Smooth muscle cell (in vitro differentiated cells): ENCODE results near the gene P3H3. TPM values are rescaled to one million over a fixed set of nuclear protein-coding genes. Genes with fewer than 3 reads are reported as not detected.
"Not testable (repeated sequence)": the region's sequence is repeated elsewhere in the genome, so short reads cannot be mapped to it uniquely, and the experiment has no call there.

Experiments used
- DNase-seq: peaks from one replicate; lab custom pipeline; 2025; ENCODE audit not compliant: unreplicated experiment; lab: John Stamatoyannopoulos, UW
- H2AFZ ChIP-seq: fragments of 200-600 bp; sonication (generic); 2 replicates; pipeline ENCODE4 v1.6.0; 2016; ENCODE audit warnings: antibody characterized with exemption, low read depth, mild to moderate bottlenecking
- H3F3A ChIP-seq: fragments of 200-600 bp; sonication (generic); 2 replicates; pipeline ENCODE4 v1.6.0; 2017; ENCODE audit warnings: antibody characterized with exemption, low read depth
- H3K27ac ChIP-seq: fragments of 200-600 bp; sonication (generic); 2 replicates; pipeline ENCODE4 v1.5.1; 2016; ENCODE audit warnings: low read depth, mild to moderate bottlenecking
- H3K27me3 ChIP-seq: fragments of 200-600 bp; sonication (generic); 2 replicates; pipeline ENCODE4 v1.6.1; 2016; ENCODE audit warnings: low read depth, mild to moderate bottlenecking
- H3K36me3 ChIP-seq: fragments of 200-600 bp; sonication (generic); 2 replicates; pipeline ENCODE4 v1.5.1; 2016; ENCODE audit warnings: low read depth
- H3K4me1 ChIP-seq: fragments of 200-600 bp; sonication (generic); 2 replicates; pipeline ENCODE4 v1.5.1; 2016; ENCODE audit warnings: low read depth
- H3K4me2 ChIP-seq: fragments of 200-600 bp; sonication (generic); 2 replicates; pipeline ENCODE4 v1.6.0; 2016; ENCODE audit warnings: mild to moderate bottlenecking
- H3K4me3 ChIP-seq: fragments of 200-600 bp; sonication (generic); 2 replicates; pipeline ENCODE4 v1.5.1; 2016; ENCODE audit warnings: mild to moderate bottlenecking
- H3K79me2 ChIP-seq: fragments of 200-600 bp; sonication (generic); 2 replicates; pipeline ENCODE4 v1.6.0; 2016; ENCODE audit warnings: low read depth, mild to moderate bottlenecking
- H3K9ac ChIP-seq: fragments of 200-600 bp; sonication (generic); 2 replicates; pipeline ENCODE4 v1.6.0; 2016; ENCODE audit warnings: low read depth
- H3K9me3 ChIP-seq: fragments of 200-600 bp; sonication (generic); replicated peaks from 2 replicates; pipeline ENCODE4 v1.5.1; 2016; ENCODE audit warnings: low read depth
- H4K20me1 ChIP-seq: fragments of 200-600 bp; sonication (generic); 2 replicates; pipeline ENCODE4 v1.6.0; 2016; ENCODE audit warnings: low read depth
- WGBS: methylation state at CpG from one replicate; pipeline ENCODE4 v1.1.7; 2016; ENCODE audit warnings: low lambda C conversion rate; 5-methylcytosine and 5-hydroxymethylcytosine counted together
- polyA plus RNA-seq: library from polyadenylated mRNA; unstranded; fragments of >200 nt; fragmentation: Nextera tagmentation; extraction: Ambion mirVana; gene quantifications from 2 replicates; pipeline ENCODE4 v1.2.1, GENCODE V29; 2016
- total RNA-seq: library from RNA; depleted of rRNA; stranded (reverse); fragments of >200 nt; gene quantifications from 2 replicates; pipeline ENCODE4 v1.2.3, GENCODE V29; 2014
- TF ChIP-seq, protein P1 (sequence below): fragments of 200-600 bp; sonication (generic); IDR thresholded peaks from 2 replicates; pipeline ENCODE4 v1.5.1; 2017; ENCODE audit warnings: borderline replicate concordance, mild to moderate bottlenecking, antibody characterized with exemption; ENCODE audit not compliant: insufficient read depth, poor library complexity, severe bottlenecking

The P3H3 gene
- total and polyA plus RNA-seq, 2 experiments from 2014 or later = 42.8 to 108 TPM

DNA sequence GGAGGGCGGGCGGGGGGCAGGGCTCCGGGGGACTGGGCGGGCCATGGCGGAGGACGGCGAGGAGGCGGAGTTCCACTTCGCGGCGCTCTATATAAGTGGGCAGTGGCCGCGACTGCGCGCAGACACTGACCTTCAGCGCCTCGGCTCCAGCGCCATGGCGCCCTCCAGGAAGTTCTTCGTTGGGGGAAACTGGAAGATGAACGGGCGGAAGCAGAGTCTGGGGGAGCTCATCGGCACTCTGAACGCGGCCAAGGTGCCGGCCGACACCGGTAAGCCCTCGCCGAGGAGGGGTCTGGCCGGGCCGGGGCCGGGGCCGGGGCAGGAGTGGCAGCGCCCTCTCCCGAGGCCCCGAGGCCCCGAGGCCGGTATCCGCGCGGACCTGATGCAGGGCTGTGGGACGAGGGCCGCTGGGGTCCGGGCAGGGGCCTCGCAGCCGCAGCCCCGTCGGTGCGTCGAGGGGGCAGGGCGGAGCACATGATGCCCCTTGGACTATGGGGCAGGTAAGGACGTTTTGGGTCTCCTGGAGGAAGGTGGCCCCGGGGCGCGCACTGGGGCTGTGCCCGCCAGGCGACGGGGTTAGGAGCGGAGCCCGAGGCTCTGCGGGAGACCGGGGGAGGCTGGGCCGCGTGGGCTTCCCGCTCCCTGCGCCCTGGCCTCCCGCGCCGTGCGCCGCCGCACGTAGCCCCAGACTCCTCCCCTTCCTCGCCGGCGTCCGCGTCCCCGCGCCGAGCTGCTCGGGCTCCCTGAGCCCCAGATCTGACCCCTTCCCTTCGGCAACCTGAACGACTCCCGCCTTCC is 39.4 kb downstream of the P3H3 start, which contains the start of gene TPI1:
Gene TPI1, plus strand, starts transcription at position 119 of the 798 bp plus-strand sequence. Its CDS starts 36 bp downstream, at position 155.
- peak within 1 kb of the TSS; percentile 97 for H3K4me2 ChIP-seq
- peaks cover 8% of the 10 kb centered on the region for H3K4me1 ChIP-seq
- H4K20me1 ChIP-seq = peaks cover 47% of the 10 kb centered on the region
- TF ChIP-seq, protein P1, sequence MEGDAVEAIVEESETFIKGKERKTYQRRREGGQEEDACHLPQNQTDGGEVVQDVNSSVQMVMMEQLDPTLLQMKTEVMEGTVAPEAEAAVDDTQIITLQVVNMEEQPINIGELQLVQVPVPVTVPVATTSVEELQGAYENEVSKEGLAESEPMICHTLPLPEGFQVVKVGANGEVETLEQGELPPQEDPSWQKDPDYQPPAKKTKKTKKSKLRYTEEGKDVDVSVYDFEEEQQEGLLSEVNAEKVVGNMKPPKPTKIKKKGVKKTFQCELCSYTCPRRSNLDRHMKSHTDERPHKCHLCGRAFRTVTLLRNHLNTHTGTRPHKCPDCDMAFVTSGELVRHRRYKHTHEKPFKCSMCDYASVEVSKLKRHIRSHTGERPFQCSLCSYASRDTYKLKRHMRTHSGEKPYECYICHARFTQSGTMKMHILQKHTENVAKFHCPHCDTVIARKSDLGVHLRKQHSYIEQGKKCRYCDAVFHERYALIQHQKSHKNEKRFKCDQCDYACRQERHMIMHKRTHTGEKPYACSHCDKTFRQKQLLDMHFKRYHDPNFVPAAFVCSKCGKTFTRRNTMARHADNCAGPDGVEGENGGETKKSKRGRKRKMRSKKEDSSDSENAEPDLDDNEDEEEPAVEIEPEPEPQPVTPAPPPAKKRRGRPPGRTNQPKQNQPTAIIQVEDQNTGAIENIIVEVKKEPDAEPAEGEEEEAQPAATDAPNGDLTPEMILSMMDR = peak; percentile 12
- 2% methylated on average over 59 of the region's 86 CpGs for WGBS
- DNase-seq = peak; percentile 68
- peaks cover 20% of the 10 kb centered on the region for H3K79me2 ChIP-seq
- H3F3A ChIP-seq = peaks cover 58% of the 10 kb centered on the region
- H3K27me3 ChIP-seq = no peaks in the 10 kb centered on the region
- peak within 1 kb of the TSS; percentile 99 for H3K4me3 ChIP-seq
- H3K9me3 ChIP-seq = no peaks in the 10 kb centered on the region
- peak within 1 kb of the TSS; percentile 72 for H2AFZ ChIP-seq
- H3K27ac ChIP-seq = peak within 1 kb of the TSS; percentile 76
- H3K36me3 ChIP-seq = no peaks in the 10 kb centered on the region
- H3K9ac ChIP-seq = peak within 1 kb of the TSS; percentile 94

DNA sequence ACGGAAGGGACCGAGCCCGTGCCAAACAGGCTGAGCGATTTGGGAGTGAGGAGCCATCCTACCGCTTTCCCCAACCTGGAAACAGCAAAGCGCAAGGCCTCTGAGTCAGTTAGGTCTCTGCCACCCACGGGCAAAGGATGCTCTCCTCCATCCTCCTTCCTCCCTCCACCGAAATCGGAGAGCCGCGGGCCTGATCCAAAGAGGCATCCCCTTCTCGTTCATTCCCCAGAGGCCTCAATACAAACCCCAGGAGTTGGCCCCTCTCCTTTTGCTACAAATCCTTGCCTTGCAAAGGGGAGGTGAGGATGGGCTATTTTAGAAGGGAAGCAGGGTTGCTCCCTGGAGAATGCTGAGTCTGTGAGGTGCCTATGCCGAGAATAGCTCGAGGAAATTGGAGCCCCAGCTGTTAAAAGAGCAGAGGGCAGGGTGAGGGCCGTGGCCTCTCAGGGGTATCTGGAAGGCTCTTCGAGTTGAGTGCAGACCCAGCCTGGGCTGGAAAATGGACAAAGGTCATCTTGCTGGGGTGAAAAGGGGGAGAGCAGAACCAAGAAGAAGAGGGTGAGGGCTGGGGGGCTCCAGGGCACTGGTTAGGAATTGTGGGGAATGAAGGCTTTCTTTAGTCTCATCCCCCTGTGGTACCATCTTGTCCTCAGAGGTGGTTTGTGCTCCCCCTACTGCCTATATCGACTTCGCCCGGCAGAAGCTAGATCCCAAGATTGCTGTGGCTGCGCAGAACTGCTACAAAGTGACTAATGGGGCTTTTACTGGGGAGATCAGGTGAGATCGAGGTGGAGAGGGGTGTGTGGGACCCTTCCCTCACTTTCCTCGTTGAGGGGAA is 40.2 kb downstream of the P3H3 start:
- DNase-seq = no peak
- H3K4me3 ChIP-seq = peak overlapping the region; percentile 99
- H3K4me2 ChIP-seq = peak overlapping the region; percentile 97
- no peaks in the 10 kb centered on the region for H3K9me3 ChIP-seq
- H3K79me2 ChIP-seq = peaks cover 20% of the 10 kb centered on the region
- TF ChIP-seq, protein P1 = no peak
- no peaks in the 10 kb centered on the region for H3K36me3 ChIP-seq
- peaks cover 47% of the 10 kb centered on the region for H4K20me1 ChIP-seq
- H3K4me1 ChIP-seq = peaks cover 8% of the 10 kb centered on the region
- H2AFZ ChIP-seq = no peak overlapping the region
- no peaks in the 10 kb centered on the region for H3K27me3 ChIP-seq
- peak overlapping the region; percentile 94 for H3K9ac ChIP-seq
- peaks cover 53% of the 10 kb centered on the region for H3F3A ChIP-seq
- H3K27ac ChIP-seq = peak overlapping the region; percentile 76
- 5% methylated on average over 22 of the region's 22 CpGs for WGBS

DNA sequence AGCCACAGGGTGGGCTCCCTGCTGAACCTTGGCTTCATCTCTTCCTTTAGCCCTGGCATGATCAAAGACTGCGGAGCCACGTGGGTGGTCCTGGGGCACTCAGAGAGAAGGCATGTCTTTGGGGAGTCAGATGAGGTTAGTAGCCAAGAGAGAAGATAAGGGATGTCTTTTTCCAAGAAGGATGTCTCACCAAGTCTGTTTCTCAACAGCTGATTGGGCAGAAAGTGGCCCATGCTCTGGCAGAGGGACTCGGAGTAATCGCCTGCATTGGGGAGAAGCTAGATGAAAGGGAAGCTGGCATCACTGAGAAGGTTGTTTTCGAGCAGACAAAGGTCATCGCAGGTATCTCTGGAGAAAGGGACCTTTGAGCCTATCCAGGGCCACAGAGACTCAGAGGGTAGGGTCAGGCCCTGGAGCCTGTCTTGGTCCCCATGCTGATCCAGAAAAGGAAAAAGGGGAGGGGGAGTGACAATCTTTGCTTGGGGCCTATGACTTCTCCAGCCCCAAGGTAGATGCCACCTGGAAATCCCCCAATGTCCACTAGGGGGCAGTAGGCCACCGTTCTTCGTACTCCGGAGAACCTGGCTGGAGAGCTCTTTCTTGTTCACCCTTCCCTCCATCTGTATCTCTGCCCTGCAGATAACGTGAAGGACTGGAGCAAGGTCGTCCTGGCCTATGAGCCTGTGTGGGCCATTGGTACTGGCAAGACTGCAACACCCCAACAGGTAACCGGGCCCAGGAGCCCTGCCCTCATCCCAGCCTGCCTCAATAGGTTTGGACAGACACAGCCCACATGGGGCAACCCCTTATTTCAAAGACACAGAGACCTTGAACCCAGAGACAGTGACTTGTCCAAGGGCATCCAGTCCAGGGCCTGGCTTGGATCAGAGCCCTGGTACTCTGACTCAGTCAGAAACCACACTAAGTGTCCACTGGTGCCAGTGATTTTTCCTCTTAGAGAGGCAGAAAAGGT is 41.1 kb downstream of the P3H3 start:
- H3K27me3 ChIP-seq = no peaks in the 10 kb centered on the region
- H3K4me1 ChIP-seq = peaks cover 8% of the 10 kb centered on the region
- peak; percentile 19 for DNase-seq
- WGBS = 44% methylated on average over 12 of the region's 12 CpGs
- H3K9me3 ChIP-seq = no peaks in the 10 kb centered on the region
- TF ChIP-seq, protein P1 = peak; percentile 93
- peak overlapping the region; percentile 76 for H3K27ac ChIP-seq
- no peak overlapping the region for H2AFZ ChIP-seq
- H3K4me2 ChIP-seq = peak overlapping the region; percentile 97
- no peaks in the 10 kb centered on the region for H3K36me3 ChIP-seq
- peaks cover 47% of the 10 kb centered on the region for H4K20me1 ChIP-seq
- H3K9ac ChIP-seq = no peak overlapping the region
- peaks cover 50% of the 10 kb centered on the region for H3F3A ChIP-seq
- peaks cover 20% of the 10 kb centered on the region for H3K79me2 ChIP-seq
- peak overlapping the region; percentile 99 for H3K4me3 ChIP-seq

DNA sequence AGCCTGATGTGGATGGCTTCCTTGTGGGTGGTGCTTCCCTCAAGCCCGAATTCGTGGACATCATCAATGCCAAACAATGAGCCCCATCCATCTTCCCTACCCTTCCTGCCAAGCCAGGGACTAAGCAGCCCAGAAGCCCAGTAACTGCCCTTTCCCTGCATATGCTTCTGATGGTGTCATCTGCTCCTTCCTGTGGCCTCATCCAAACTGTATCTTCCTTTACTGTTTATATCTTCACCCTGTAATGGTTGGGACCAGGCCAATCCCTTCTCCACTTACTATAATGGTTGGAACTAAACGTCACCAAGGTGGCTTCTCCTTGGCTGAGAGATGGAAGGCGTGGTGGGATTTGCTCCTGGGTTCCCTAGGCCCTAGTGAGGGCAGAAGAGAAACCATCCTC is 42.1 kb downstream of the P3H3 start:
- H4K20me1 ChIP-seq = peaks cover 47% of the 10 kb centered on the region
- H3K27ac ChIP-seq = not testable (repeated sequence)
- H3K79me2 ChIP-seq = peaks cover 20% of the 10 kb centered on the region

More for the DNA sequence above, 42.1 kb downstream of the P3H3 start:
- 94% methylated on average over 4 of the region's 4 CpGs for WGBS
- not testable (repeated sequence) for H3K36me3 ChIP-seq, H2AFZ ChIP-seq, H3K9ac ChIP-seq, H3K4me2 ChIP-seq, H3K4me1 ChIP-seq, H3K4me3 ChIP-seq, H3K27me3 ChIP-seq, DNase-seq, H3K9me3 ChIP-seq
- H3F3A ChIP-seq = peaks cover 44% of the 10 kb centered on the region
